CD4-positive, alpha-beta T cell (primary cell): ENCODE measurements around the gene LSAMP. TPM values are rescaled to one million over a fixed set of nuclear protein-coding genes. Genes with fewer than 3 reads are reported as not detected.

Experiments
- ATAC-seq: fragments of 200-7000 bp; cut with Tn5 transposase; one replicate; pipeline ENCODE4 v1.10.0; 2022; ENCODE audit warnings: mild to moderate bottlenecking; ENCODE audit not compliant: poor library complexity
- CTCF ChIA-PET: fragments of 350-600 bp; sonication (Branson Sonifier 250); formaldehyde crosslinking; loops from one replicate; lab custom pipeline; 2021; ENCODE audit warnings: antibody characterized with exemption, inconsistent platforms; lab: Charles Lee
- POLR2A ChIA-PET: fragments of 350-600 bp; sonication (Branson Sonifier 250); formaldehyde crosslinking; loops from one replicate; lab custom pipeline; 2021; ENCODE audit warnings: antibody characterized with exemption, inconsistent platforms; lab: Charles Lee
- DNase-seq, 14 experiments: peaks; one replicate each; pipeline ENCODE4 v3.0.0-alpha.2; 2013 to 2020; ENCODE audit warnings: mixed read lengths in 2 of 14
- H3K27ac ChIP-seq, 2 donors: one replicate each; pipeline versions ENCODE4 v1.5.1 to v1.7.0; 2013; ENCODE audit warnings: low read length in 2 of 2, low read depth in 1 of 2, mild to moderate bottlenecking in 1 of 2
- H3K27me3 ChIP-seq, 2 experiments: 1 replicate in 1 of 2; 2 replicates in 1 of 2; pipeline versions ENCODE4 v1.6.1 to v1.7.0; 2013; ENCODE audit warnings: low read length in 2 of 2, control low read depth in 1 of 2, mild to moderate bottlenecking in 1 of 2, moderate library complexity in 1 of 2; ENCODE audit not compliant: insufficient read depth in 2 of 2, control insufficient read depth in 1 of 2
- H3K36me3 ChIP-seq: one replicate; pipeline ENCODE4 v1.6.1; 2013; ENCODE audit warnings: low read length, control low read depth; ENCODE audit not compliant: insufficient read depth
- H3K4me1 ChIP-seq: one replicate; pipeline ENCODE4 v1.6.1; 2013; ENCODE audit warnings: low read length, control low read depth; ENCODE audit not compliant: insufficient read depth
- H3K4me3 ChIP-seq: one replicate; pipeline ENCODE4 v1.5.1; 2013; ENCODE audit warnings: mild to moderate bottlenecking, low read length, moderate library complexity
- H3K9me3 ChIP-seq, 2 experiments: 1 replicate in 1 of 2; 2 replicates in 1 of 2; pipeline versions ENCODE4 v1.6.1 to v1.7.0; 2013; ENCODE audit warnings: low read length in 2 of 2, mild to moderate bottlenecking in 2 of 2, control low read depth in 1 of 2, moderate library complexity in 1 of 2; ENCODE audit not compliant: control insufficient read depth in 1 of 2, insufficient read depth in 1 of 2
- H3K27ac Mint-ChIP-seq: one replicate; pipeline ENCODE4 v1.8.0; 2020; ENCODE audit warnings: mixed read lengths
- H3K27me3 Mint-ChIP-seq: one replicate; pipeline ENCODE4 v1.8.0; 2021; ENCODE audit warnings: mixed read lengths
- H3K36me3 Mint-ChIP-seq: one replicate; pipeline ENCODE4 v1.8.0; 2021; ENCODE audit warnings: low read depth, mixed read lengths
- H3K4me1 Mint-ChIP-seq: one replicate; pipeline ENCODE4 v1.8.0; 2021; ENCODE audit warnings: low read depth, mixed read lengths
- H3K4me3 Mint-ChIP-seq: one replicate; pipeline ENCODE4 v1.8.0; 2020; ENCODE audit warnings: mild to moderate bottlenecking, mixed read lengths
- H3K9me3 Mint-ChIP-seq: one replicate; pipeline ENCODE4 v1.8.0; 2020; ENCODE audit warnings: mixed read lengths
- CTCF ChIP-seq: fragments of 200-600 bp; IDR thresholded peaks from one replicate; pipeline ENCODE4 v1.8.0; 2022; ENCODE audit warnings: antibody characterized with exemption, mild to moderate bottlenecking
- intact Hi-C, 2 experiments: fragments of 100-400 bp; cut with DNase I in 1 of 2; cut with micrococcal nuclease in 1 of 2; formaldehyde crosslinking; loops; one replicate each; pipeline versions ENCODE4 v1.15.1 to v1.9.0; 2023 to 2025; cut with DNase I, micrococcal nuclease
- total RNA-seq, 174 experiments: library from RNA in 2 of 174; stranded (reverse) in 2 of 174; gene quantifications; one replicate each; pipeline ENCODE4 v1.2.3 and lab custom pipeline; 2021 to 2026

Gene LSAMP
- total RNA-seq, 2 experiments from 2014 or later, result not detected

- peaks cover 0 to 5% of the 10 kb centered on the region in 2 experiments for H3K9me3 ChIP-seq
- H3K4me3 ChIP-seq, result no peak overlapping the region
- no peaks in the 10 kb centered on the region for H3K36me3 ChIP-seq
- ChIA-PET CTCF (no interaction called here), POLR2A (no interaction called here)
- Mint-ChIP-seq H3K4me3 (no peak overlapping the region), H3K27ac (no peak overlapping the region), H3K36me3 (no peaks in the 10 kb centered on the region), H3K4me1 (no peaks in the 10 kb centered on the region), H3K27me3 (no peaks in the 10 kb centered on the region), H3K9me3 (peaks cover 3% of the 10 kb centered on the region)
- DNase-seq (no peak), ATAC-seq (no peak)
- TF ChIP-seq CTCF, result no peak
- intact Hi-C loops, result no loop called here
- no peaks in the 10 kb centered on the region for H3K27me3 ChIP-seq
- no peak overlapping the region for H3K27ac ChIP-seq
- H3K4me1 ChIP-seq, result no peaks in the 10 kb centered on the region
These were observed 89.2 kb downstream of the LSAMP start for GRCh38 chr3:116356056-116356455.

- H3K27ac Mint-ChIP-seq, result no peak overlapping the region
These were observed 90.9 kb downstream of the LSAMP start for GRCh38 chr3:116354382-116354781.

GRCh38 chr3:116350119-116350733 is 95.1 kb downstream of the LSAMP start:
- H3K27ac ChIP-seq, result no peak overlapping the region
- no peaks in the 10 kb centered on the region for H3K4me1 Mint-ChIP-seq
- H3K36me3 Mint-ChIP-seq, result no peaks in the 10 kb centered on the region
- no peaks in the 10 kb centered on the region for H3K9me3 Mint-ChIP-seq
- H3K27me3 Mint-ChIP-seq, result no peaks in the 10 kb centered on the region
- no peaks in the 10 kb centered on the region for H3K27me3 ChIP-seq
- no peak overlapping the region for H3K4me3 Mint-ChIP-seq
- DNase-seq (no peak), ATAC-seq (no peak)
- ChIA-PET POLR2A (no interaction called here), CTCF (no interaction called here)
- TF ChIP-seq CTCF, result no peak
- intact Hi-C loops, result no loop called here
- no peaks in the 10 kb centered on the region for H3K9me3 ChIP-seq
- H3K4me1 ChIP-seq, result no peaks in the 10 kb centered on the region
- H3K27ac Mint-ChIP-seq, result no peak overlapping the region
- H3K4me3 ChIP-seq, result no peak overlapping the region
- no peaks in the 10 kb centered on the region for H3K36me3 ChIP-seq

More at GRCh38 chr3:116354382-116354781, 90.9 kb downstream of the LSAMP start:
- CTCF ChIA-PET, result no interaction called here
- H3K4me1 Mint-ChIP-seq, result no peaks in the 10 kb centered on the region
- Histone ChIP-seq H3K27me3 (no peaks in the 10 kb centered on the region), H3K9me3 (peaks cover 0 to 5% of the 10 kb centered on the region in 2 experiments), H3K27ac (no peak overlapping the region), H3K36me3 (no peaks in the 10 kb centered on the region), H3K4me1 (no peaks in the 10 kb centered on the region), H3K4me3 (no peak overlapping the region)
- no peak for TF ChIP-seq CTCF
- intact Hi-C loops, result no loop called here
- no peak for ATAC-seq
- H3K36me3 Mint-ChIP-seq, result no peaks in the 10 kb centered on the region
- no peak overlapping the region for H3K4me3 Mint-ChIP-seq
- POLR2A ChIA-PET, result no interaction called here
- no peaks in the 10 kb centered on the region for H3K27me3 Mint-ChIP-seq
- peaks cover 3% of the 10 kb centered on the region for H3K9me3 Mint-ChIP-seq
- no peak for DNase-seq
